OCI-M2 (cell line): ENCODE results near the gene FHL3.

Experiments
- DNase-seq: peaks from one replicate; lab custom pipeline; 2025; ENCODE audit not compliant: unreplicated experiment; lab: John Stamatoyannopoulos, UW

FHL3 gene

DNA sequence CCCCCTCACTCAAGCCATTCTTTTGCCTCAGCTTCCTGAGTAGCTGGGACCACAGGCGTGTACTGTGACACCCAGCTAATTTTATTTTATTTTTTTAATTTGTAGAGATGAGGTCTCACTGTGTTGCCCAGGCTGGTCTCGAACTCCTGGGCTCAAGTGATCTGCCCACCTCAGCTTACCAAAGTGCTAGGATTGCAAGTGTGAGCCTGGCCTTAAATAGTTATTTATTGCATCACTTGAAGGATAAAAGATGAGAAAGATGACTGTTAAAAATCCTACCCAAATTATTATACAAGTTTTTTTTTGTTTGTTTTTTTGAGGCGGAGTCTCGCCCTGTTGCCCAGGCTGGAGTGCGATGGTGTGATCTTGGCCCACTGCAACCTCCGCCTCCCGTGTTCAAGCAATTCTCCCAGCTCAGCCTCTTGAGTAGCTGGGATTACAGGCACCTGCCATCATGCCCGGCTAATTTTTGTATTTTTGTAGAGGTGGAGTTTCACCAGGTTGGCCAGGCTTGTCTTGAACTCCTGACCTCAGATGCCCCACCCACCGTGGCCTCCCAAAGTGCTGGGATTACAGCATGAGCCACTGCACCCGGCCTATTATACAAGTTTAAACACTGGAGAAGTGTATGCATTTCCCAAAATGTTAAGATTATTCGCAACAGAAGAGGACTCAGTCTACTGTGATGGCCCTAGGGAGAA lies 9.6 kb upstream of the FHL3 start:
- no peak for DNase-seq

DNA sequence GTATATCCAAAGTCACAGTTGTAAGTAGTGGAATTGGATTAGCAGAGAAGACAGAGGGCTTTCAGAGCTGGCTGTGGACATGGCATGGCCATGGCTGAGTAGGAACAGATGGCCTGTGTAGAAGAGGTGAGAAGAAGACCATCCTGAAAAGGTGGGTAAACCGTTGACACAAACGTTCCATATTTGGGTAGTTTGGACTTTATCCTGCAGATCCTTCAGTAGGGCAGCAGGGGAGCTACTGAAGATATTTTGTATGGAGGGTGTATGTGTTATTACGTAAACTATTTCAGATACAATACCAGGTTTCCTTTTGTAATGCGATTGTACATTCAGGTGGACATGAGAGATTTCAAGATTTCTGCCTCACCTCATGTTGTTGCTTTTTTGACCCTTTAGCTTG lies 8.9 kb upstream of the FHL3 start:
- no peak for DNase-seq

DNA sequence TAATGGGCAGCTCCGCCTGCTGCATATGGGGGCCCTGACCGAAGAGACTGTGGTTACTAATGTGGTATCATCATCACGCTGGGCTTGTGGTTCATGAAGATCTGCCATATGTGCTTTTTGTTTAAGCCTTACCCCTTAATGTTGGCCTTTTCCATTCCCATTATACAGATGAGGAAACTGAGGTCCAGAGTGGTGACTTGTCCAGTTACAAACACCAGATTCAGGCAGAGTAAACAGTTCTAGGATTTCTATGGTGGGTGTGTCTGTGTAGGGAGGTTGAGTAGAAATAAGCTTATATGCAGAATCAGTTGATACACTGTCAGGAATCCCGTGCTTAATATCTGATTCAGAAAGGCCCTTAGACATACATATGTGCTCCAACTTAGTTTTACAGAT lies 7.9 kb upstream of the FHL3 start:
- DNase-seq = no peak

DNA sequence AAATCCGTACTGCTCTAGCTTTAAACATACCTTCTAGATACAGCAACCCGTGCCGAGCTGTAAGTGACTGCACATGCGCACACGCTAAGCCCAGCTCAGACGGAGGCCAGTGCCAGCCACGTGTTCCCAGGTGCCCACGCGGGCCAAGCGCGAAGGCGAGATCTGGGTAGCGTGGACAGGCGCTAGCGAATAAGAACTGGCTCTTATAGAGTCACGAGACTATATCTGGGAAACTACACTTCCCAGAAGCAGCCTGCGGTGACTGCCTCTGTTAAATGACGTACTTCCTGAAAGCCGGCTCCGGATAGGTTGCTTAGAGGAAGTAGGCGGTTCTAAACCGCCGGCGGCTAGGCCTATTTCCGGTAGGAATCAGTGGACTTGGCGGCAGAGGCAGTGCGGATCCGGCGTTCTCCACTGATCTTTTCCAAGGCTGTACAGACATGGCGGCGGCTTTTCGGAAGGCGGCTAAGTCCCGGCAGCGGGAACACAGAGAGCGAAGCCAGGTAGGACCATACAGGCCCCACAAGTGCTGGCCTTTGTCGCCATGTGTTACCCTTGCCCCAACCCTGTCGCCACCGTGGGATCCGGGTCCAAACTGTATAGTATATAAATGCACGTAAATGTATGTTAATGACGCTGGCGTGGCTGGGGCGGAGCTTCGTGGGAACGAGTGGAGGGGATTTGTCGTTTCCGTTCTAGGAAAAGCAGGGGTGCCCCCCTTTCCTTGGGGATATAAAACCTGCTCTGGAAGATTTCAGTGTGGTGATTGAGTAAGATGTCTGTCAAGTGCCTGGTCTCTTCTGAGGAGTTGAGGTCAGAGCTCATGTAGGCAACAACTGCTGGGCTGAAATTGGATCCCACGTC lies 7.3 kb upstream of the FHL3 start, which contains the start of gene UTP11:
TSS of gene UTP11 (plus strand) at position 372 of the 864 bp plus-strand sequence. CDS start at position 441, 69 bp downstream.
- DNase-seq = peak; percentile 88

DNA sequence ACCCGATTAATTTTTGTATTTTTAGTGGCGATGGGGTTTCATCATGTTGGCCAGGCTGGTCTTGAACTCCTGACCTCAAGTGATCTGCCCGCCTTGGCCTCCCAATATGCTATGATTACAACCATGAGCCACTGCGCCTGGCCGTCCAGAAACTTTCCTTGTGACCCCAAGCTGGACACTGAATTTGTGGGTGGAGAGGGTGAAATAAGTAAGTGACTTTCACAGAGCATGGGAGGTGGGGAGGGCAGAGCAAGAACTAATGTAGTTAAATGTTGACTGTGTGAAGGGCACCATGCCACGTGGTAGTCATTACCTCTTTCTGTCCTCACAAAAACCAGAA lies 4.5 kb upstream of the FHL3 start:
- no peak for DNase-seq

DNA sequence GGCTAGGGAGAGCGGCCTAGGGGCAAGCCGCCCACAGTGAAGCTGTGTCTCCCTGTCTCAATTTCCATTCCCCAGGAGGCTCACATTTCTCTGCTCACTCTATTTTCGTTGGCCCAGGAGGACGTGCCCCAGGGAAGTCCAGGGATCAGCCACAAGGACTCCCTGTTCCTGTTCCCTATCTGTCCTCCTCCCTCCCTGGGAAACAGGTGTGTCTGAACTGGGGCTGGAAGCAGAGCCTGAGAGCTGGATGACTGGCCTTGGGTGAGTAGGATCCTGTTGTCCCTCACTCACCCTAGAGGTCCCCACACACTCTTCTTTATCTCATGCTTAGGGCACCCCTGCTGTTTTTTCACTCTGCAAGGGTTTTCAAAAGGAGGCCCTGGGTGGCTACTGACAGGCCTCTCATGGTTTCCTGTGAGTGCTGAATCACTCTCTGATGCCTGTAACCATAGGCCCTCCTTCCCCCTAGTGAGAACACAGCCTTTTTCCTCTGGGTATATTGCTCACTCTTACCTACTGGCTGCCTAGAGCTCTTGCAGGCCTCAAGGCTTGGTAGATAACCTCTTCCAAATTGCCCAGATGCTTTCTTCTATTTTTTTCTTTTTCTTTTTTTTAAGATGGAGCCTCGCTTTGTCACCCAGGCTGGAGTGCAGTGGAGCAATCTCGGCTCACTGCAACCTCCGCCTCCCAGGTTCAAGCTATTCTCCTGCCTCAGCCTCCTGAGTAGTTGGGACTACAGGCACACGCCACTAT lies 4.0 kb upstream of the FHL3 start:
- DNase-seq = no peak

DNA sequence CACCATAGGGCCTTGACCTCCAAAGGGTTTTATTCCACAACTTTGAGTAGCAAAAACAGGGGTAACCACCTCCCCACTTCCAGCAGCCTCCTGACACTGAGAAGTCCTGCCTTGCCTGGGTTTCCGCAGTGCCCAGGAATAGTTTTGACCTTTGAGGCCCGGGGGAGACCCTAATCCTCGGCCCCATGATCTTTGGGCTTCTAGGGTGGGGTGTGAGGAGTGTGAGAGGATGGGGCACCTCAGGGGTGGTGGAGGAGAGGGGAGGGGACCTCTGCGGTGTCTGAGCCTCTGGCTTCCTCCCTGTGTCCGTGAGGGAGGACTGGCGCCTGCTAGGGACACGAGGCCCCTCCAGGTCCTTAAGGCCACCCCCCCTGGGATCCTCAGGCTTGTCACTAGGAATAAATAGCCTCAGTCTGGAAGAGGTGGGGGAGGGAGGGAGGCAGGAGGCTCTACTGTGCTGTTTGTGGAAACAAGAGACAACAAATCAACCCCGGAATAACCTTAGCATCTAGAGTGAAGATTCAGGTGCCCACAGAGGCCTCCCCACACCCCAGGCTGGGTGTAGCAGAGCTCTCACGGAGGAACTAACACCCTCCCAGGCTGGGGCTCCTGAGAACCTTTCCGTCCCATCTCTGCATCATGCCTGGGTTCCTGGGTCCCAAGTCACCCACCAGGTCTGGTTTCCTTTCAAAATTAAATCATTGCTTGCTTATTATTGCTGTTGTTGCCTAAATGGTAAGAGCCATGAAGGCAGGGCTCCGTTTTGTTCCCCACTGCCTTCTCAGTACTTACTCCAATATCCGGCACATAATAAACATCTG lies 904 bp upstream of the FHL3 start:
- DNase-seq = no peak

DNA sequence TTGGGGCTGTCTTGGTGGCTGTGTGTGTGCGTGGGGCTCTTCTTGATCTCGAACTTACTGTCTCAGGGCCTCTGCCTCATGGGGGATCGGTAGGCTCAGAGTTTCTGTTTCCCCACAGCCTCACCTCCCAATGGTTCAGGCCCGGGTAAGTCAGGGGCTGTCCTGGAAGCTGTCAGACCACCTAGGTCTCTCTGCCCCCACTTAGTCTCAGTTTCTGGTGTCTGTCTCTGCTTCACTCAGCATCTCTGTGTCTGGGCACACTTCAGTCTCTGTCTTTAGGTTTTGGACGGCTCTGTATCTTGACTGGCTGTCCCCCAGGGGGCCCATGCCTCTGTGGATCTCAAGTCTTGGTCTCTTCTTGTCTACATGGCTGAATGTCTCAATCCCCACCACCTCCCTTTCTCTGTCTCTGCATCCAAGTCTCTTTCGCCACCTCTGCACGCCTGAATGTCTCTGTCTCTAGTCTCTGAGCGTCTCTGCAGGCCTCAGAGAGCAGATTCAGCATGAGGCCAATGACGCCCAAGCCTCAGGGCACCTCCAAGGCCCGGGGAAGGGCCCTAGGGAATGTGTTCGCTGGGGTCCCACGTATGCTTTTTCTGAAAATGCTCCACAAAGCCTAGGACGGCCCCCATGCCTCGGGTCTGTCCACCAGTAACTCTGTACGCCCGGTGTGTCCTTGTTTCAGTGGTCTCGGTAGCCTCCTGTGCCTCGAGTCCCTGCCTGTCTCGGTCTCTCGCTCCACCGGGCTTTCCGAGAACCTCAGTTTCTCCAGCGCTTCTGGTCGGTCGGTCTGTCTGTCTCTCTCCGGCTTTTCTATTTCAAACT lies 818 bp downstream of the FHL3 start:
- no peak for DNase-seq

DNA sequence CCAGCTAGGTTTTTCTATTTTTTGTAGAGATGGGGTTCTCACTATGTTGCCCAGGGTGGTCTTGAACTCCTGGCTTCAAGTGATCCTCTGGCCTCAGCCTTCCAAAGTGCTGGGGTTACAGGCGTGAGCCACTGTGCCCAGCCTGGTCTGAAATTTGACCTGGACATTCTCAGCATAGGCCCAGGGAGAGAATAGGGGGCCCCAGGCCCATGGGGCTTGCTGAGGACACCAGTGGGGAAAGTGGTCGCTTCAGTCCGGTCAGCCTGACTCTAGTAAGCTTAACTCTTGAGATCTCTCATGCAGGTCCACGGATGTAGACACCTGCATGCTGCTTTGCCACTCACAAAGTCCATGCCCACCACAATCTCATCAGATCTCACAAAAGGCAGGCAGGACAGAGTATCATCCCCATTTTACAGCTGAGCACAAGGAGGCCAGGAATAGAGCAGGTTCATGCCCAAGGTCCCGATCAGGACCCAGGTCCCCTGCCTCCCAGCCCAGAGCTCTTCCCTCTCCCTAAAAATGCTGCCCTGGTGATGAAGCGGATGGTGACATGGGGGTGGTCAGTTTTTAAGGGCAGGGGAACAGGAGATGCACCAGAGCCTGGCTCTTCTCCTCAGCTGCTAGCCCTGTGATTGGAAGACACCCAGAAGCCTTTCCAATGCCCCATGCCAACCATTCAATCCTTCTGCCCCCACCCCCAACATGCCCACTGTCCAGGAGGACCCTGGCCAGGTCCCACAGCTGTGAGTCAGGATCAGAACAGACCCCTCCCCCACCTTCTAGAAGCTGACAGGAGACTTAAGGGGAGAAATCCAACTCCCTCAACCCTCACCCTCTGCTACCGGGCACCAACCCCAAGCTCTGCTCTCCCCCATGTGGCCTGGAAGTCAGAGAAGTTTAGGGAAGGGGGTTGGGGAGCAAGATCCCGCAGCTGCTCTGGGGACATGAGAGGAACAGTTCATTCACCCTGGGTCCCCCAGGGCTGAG lies 1.8 kb downstream of the FHL3 start:
- no peak for DNase-seq

DNA sequence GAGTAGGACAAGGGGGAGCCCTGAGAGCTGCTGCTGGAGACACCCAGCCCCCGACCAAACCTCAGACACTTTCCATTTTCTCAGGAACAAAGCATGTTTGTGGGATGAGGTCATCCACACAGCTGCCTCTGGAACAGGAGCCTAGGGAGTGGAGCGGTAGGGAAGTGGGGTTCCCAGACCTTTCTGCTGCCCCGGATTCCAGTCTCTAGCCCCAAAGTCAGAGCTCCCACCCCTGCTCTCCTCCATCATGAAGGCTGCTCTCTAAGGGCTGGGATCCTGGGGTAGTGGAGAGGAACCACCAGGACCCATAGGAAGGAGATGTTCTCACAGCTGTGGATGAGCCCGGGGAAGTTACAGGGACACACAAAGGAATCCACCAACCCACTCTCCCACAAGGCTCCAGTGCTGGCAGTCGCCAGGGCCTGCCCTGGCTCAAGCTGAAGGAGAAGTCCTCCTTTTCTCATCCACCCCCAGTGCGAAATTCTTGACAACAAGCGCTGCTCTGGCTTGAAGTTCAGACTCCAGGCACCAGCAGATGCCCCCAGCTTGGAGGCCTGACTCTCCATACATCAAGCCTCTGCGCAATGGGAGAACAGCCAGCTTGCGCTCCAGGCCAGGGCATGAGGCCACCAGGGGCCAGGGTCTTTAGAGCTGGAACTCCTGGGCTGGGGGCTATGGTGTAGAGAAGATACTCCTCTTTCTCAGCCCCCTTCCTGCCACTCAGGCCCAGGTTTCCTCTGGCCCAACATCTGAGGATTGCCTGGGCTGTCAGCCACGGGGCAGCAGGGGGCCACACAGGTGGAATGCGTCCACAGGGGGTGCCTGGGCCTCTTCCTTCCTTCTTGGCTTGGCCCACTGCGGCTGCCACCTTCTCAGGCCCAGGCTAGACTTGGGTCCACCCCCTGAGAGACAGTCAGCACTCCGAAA lies 4.5 kb downstream of the FHL3 start:
- DNase-seq = no peak

DNA sequence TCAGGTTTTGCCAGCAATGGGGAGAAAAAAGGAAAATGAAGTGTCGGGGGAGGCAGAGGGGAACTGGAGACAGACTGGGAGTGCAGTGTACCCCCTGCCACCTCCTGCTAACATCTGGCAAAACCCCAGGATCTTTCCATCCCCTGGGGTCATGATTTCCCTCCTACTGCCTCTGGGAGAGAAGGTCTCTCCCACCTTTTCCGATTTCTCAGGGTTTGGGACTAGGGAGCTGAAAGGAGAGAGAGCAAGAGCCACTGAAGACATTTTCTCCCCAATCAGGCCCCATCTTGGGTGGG lies 5.1 kb downstream of the FHL3 start:
- DNase-seq = no peak

DNA sequence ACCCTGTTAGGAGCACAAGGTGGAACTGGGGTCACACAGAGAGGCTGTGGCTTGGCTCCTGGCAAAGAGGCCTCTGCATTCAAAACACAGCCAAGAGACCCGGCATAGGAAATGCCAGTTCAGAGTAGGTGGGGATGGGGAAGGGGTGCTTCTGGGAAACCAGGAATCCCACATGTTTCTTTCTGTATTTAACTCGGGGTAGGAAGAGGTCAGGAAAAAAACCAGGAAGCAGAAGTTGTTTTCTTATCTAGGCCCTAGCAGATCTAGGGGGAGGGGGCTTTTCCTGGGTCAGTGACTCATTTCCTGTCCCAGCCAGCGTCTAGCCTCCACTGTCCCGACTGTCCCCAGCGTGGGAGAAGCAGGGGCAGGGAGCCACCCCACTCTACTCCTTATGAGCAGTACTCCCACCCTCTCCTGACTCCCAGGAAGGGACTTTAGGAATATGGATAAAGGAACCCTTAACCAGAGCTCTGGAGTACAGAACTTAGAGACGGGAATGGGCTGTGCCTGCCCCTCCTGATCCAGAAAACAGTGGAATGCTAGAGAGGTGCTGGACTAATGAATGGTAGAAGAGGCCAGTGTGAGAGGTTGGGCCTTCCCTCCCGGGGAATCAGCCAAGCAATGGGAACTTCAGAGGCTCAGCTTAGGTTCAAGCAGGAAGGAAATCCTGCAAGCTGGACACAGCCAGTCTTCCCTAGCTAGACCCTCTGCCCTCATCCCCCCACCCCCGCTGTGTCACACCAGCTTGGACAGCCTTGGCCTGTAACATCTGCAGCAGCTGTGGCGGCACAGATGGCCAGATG lies 5.7 kb downstream of the FHL3 start:
- DNase-seq = no peak

DNA sequence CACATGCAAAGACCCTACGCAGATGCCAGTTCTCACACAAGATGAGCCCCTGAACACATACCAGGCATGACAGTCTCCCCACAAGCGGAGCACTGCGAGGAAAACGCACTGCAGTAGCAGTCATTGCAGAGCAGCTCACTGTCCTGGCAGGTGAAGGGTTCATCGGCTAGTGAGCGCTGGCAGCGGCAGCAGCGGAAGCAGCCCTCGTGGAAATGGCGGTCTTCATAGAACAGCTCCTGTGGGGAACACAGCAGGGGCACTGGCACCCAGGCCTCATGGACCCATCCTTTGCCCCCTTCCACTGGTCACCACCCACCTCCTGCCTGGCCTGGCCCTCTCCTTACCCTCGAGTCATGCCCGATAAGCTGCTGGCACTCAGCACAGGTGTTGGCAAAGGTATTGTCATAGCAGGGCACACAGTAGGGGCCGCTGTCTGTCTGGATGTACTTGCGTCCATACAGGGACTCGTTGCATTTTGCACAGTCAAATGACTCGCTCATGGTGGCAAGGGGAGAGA lies 6.3 kb downstream of the FHL3 start:
- DNase-seq = no peak

DNA sequence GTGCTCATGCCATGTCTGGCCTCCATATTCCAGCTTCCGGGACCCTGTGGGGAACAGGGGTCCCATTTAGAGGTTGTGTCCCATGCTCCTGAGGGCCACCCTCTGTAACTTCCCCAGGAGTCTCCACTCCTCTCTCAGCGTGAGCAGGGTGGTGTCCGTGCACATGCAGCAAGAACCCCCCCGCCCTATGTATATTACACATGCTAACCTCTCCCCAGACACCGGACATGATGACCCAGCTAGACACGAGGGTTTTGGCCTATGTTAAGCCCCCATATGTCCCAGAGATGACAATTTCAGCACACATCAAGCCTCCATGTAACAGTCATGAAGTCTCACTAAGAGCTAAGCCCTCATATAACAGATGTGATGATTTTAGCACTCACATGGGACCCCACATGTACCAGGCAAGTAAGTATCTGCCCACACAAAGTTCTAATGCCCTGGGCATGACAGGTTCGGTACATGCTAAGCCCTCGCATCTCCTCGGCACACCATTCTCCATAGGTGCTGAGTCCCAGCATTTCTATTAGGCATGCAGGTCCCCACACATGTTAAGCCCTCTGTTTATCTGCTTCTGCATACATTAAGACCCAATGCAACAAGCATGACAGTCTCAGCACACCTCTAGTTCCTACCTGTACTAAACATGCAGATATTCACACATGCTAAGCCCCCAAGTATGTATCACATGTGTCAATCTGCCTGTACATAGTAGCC lies 7.1 kb downstream of the FHL3 start:
- DNase-seq = no peak

DNA sequence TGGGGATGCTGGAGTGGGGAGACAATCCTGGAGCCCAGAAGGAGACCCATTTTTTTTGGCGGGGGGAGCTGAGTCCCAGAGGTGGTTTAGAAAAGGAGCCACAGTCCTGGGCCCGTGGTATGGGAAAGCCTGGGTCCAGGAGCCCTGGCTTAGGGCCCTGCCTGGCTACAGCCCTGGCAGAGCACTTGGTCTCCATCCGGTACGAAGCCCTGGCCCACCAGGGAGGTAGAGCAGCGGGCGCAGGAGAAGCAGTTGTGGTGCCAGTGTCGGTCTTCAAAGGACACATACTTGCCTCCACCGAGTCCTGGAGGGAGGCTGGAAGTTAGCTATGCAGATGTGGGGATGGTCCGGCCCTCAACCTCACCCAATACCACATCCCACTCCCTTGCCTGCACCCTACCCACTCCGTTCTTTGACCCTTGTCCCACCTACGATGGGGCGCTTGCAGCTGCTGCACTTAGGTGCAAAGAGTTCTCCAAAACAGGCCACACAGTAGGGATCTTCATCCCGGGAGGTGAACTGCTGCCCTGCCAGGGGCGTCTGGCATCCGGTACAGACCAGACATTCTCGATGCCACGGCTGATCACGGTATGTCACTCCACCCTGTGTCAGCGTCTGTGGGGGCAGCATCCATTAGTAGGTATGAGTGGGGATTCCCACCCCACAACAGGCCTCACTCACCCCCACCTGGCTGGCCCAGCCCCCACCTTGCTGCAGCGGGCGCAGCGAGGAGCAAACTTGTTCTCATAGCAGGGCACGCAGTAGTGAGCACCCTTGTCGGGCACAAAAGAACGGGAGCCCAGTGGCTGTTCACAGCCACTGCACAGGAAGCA lies 7.8 kb downstream of the FHL3 start:
- no peak for DNase-seq
